Right lobe of liver (tissue), 6 donors: ENCODE data around the gene STC2. TPM values are rescaled to one million over a fixed set of nuclear protein-coding genes. Genes with fewer than 3 reads are reported as not detected.
A peak's percentile ranks its signal among the peaks of the same experiment; 100 is the strongest.

Experiments
- ATAC-seq, 4 donors: fragments of 200-7000 bp; cut with Tn5 transposase; one replicate each; pipeline ENCODE4 v1.9.1; 2020; ENCODE audit warnings: mild to moderate bottlenecking in 4 of 4, moderate library complexity in 4 of 4
- DNase-seq, 3 donors: peaks; one replicate each; pipeline ENCODE4 v3.0.0-alpha.2; 2020
- H3K27ac ChIP-seq, 3 donors: fragments of 200-600 bp; one replicate each; pipeline ENCODE4 v1.8.0; 2022
- H3K27me3 ChIP-seq, 2 donors: fragments of 200-600 bp; one replicate each; pipeline ENCODE4 v1.8.0; 2022
- H3K36me3 ChIP-seq, 4 donors: fragments of 200-600 bp; sonication (generic) in 1 of 4; one replicate each; pipeline versions ENCODE4 v1.5.1 to v1.8.0; 2017 to 2022; ENCODE audit warnings: control low read depth in 1 of 4
- H3K4me1 ChIP-seq, 4 donors: fragments of 200-600 bp; sonication (generic) in 1 of 4; one replicate each; pipeline versions ENCODE4 v1.5.1 to v1.8.0; 2017 to 2022; ENCODE audit warnings: control low read depth in 1 of 4
- H3K4me3 ChIP-seq, 3 donors: fragments of 200-600 bp; one replicate each; pipeline ENCODE4 v1.8.0; 2022
- H3K9me3 ChIP-seq, 4 donors: fragments of 200-600 bp; sonication (generic) in 1 of 4; one replicate each; pipeline versions ENCODE4 v1.5.1 to v1.8.0; 2017 to 2022; ENCODE audit warnings: control low read depth in 1 of 4
- POLR2A ChIP-seq: fragments of 450-650 bp; IDR thresholded peaks from one replicate; pipeline ENCODE4 v1.6.1; 2017; ENCODE audit warnings: antibody characterized with exemption, mild to moderate bottlenecking
- WGBS: methylation state at CpG from one replicate; pipeline ENCODE4 v1.1.6; 2018; ENCODE audit warnings: low coverage, low lambda C conversion rate; ENCODE audit not compliant: insufficient coverage; ENCODE audit errors: missing lambda C conversion rate; 5-methylcytosine and 5-hydroxymethylcytosine counted together
- intact Hi-C, 2 donors: fragments of 100-400 bp; cut with DNase I; formaldehyde crosslinking; loops; one replicate each; pipeline versions ENCODE4 v1.11.2 to v1.14.1; 2022
- total RNA-seq, 6 experiments: library from RNA; depleted of rRNA in 2 of 6; stranded (reverse); fragments of >200 nt in 2 of 6; fragmentation: NEBNext Ultra II Directional in 3 of 6; extraction: Animal tissue kit (Norgen Biotek cat#: 25700) in 3 of 6; gene quantifications; one replicate each; pipeline versions ENCODE4 v1.1.0 to v1.2.4, GENCODE V29; 2016 to 2023
- TF ChIP-seq, protein P1 (sequence below), 4 donors: fragments of 200-600 bp in 3 of 4; fragments of 450-650 bp in 1 of 4; IDR thresholded peaks; one replicate each; pipeline versions ENCODE4 v1.5.1 to v1.8.0; 2016 to 2022; ENCODE audit warnings: antibody characterized with exemption in 4 of 4, mild to moderate bottlenecking in 2 of 4
- donor health status: DM: no; HTN: yes; CAD: no.
- donor health status: DM: no; HTN: no; CAD: no.
- donor health status: DM: no; HTN: no; CAD: no.
- donor health status: DM: no; HTN: yes; CAD: no.
- donor health status: DM: no; HTN: yes; CAD: no.

STC2 gene
- total RNA-seq, 6 experiments from 2014 or later = 0.20 to 18.8 (median 3.4) TPM; not detected in 2

DNA sequence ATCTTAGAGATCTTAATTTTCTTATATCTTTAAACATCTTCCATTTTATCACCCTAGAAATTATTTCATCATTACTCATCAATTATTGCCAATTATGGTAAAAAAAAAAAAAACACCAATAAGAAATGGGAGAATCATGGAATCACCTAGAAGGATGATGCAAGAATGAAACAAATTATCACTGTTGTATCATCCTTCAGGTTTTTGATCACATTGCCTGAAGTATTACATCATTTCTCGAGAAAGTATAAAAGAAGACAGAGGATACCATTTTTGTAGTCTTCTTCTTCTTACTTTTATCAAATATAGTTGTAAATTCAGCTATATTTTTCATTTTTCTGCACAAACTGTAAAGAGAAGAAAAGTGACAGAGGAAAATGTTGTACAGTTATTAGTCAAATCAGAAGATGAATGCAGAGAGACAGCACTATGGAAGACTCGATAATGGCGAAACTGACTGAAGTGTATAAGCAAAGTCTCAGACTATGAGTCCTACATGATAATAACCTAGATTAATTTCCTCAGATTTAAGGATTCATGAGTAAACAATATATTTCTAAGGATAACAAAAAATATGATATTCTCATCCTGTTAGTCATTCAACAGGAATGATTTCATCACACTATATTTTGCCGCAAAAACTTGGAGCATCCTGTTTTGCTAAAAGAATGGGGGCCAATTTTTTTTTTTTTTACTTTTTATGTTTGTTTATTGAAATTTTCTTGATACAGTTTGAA lies 5.9 kb upstream of the STC2 start:
- Histone ChIP-seq H3K27ac (no peak overlapping the region), H3K36me3 (no peaks in the 10 kb centered on the region), H3K4me3 (no peak overlapping the region), H3K4me1 (no peaks in the 10 kb centered on the region), H3K27me3 (no peaks in the 10 kb centered on the region), H3K9me3 (no peaks in the 10 kb centered on the region)
- DNase-seq = no peak
- TF ChIP-seq POLR2A = no peak
- TF ChIP-seq, protein P1, sequence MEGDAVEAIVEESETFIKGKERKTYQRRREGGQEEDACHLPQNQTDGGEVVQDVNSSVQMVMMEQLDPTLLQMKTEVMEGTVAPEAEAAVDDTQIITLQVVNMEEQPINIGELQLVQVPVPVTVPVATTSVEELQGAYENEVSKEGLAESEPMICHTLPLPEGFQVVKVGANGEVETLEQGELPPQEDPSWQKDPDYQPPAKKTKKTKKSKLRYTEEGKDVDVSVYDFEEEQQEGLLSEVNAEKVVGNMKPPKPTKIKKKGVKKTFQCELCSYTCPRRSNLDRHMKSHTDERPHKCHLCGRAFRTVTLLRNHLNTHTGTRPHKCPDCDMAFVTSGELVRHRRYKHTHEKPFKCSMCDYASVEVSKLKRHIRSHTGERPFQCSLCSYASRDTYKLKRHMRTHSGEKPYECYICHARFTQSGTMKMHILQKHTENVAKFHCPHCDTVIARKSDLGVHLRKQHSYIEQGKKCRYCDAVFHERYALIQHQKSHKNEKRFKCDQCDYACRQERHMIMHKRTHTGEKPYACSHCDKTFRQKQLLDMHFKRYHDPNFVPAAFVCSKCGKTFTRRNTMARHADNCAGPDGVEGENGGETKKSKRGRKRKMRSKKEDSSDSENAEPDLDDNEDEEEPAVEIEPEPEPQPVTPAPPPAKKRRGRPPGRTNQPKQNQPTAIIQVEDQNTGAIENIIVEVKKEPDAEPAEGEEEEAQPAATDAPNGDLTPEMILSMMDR (IDR thresholded peaks at IDR 0.05) = no peak
- no peak for ATAC-seq
- intact Hi-C loops = loop anchor here (5.0 kb wide), 1 partner anchor 37 kb away; no protein-coding TSS in a partner anchor
- WGBS = 55% methylated on average over 4 of the region's 4 CpGs

DNA sequence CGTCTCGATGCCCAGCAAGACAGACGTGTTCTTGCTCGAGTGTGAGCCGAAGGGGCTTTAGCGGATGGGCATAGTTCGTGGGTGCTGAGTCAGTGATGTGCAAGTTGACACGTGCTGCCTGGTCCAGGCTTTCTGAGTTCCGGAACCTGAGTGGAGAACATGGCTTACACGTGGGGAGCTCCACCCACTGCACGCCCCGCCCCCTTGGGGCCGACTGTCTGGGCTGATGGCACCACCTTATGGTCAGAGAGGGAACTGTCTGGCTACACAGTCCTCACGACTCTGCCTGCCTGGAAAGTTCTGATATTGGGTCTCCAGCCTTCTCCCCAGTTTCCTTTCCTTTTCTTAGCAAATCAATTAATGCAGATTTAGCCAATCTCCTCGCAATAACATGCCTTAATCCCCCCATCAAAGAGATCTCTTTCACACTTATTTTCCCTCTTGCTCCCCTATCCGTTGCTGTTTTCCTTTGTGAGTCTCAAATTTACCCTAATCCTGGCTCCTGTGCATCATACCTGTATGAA lies 3.8 kb upstream of the STC2 start:
- ATAC-seq = peak; percentile 82 to 98 (median 98)
- intact Hi-C loops = loop anchor here (5.0 kb wide), 1 partner anchor 35 kb away; no protein-coding TSS in a partner anchor
- H3K36me3 ChIP-seq = no peaks in the 10 kb centered on the region
- H3K27ac ChIP-seq = no peak overlapping the region
- no peak for TF ChIP-seq POLR2A
- TF ChIP-seq, protein P1 (IDR thresholded peaks at IDR 0.05) = peak; percentile 80 to 93 (median 92)
- H3K4me1 ChIP-seq = peaks cover 0 to 20% (median 0%) of the 10 kb centered on the region in 4 donors
- DNase-seq = peak; percentile 79 to 86 (median 84)
- no peaks in the 10 kb centered on the region for H3K9me3 ChIP-seq
- H3K27me3 ChIP-seq = peaks cover 0 to 10% of the 10 kb centered on the region in 2 donors
- WGBS = 38% methylated on average over 11 of the region's 16 CpGs
- no peak overlapping the region for H3K4me3 ChIP-seq

DNA sequence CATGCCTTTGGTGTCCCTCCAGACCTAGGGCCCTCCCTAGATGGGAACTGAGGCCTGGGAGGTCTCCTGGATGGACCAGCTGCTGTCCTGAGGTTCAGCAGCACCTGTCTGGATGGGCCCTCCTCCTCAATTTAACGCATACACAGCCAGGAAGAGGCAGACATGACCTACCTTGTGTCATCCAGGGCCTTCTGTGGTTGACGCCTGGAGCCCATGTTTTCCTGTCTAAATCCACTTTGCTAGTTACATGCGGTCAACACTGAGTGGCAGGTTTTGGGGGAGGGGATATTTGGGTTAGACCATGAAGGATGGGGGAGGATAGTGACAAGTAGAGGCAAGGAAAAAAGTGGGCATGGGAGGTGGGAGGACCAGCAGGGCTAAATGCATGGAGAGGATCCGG lies 3.1 kb upstream of the STC2 start:
- intact Hi-C loops = loop anchor here (5.0 kb wide), 1 partner anchor 34 kb away; no protein-coding TSS in a partner anchor
- no peak overlapping the region for H3K27ac ChIP-seq
- no peaks in the 10 kb centered on the region for H3K36me3 ChIP-seq
- no peaks in the 10 kb centered on the region for H3K9me3 ChIP-seq
- no peak for DNase-seq
- 83% methylated on average over 3 of the region's 4 CpGs for WGBS
- peaks cover 0 to 17% of the 10 kb centered on the region in 2 donors for H3K27me3 ChIP-seq
- no peak for ATAC-seq
- peaks cover 0 to 20% (median 0%) of the 10 kb centered on the region in 4 donors for H3K4me1 ChIP-seq
- no peak for TF ChIP-seq POLR2A
- TF ChIP-seq, protein P1 (IDR thresholded peaks at IDR 0.05) = no peak
- H3K4me3 ChIP-seq = no peak overlapping the region

DNA sequence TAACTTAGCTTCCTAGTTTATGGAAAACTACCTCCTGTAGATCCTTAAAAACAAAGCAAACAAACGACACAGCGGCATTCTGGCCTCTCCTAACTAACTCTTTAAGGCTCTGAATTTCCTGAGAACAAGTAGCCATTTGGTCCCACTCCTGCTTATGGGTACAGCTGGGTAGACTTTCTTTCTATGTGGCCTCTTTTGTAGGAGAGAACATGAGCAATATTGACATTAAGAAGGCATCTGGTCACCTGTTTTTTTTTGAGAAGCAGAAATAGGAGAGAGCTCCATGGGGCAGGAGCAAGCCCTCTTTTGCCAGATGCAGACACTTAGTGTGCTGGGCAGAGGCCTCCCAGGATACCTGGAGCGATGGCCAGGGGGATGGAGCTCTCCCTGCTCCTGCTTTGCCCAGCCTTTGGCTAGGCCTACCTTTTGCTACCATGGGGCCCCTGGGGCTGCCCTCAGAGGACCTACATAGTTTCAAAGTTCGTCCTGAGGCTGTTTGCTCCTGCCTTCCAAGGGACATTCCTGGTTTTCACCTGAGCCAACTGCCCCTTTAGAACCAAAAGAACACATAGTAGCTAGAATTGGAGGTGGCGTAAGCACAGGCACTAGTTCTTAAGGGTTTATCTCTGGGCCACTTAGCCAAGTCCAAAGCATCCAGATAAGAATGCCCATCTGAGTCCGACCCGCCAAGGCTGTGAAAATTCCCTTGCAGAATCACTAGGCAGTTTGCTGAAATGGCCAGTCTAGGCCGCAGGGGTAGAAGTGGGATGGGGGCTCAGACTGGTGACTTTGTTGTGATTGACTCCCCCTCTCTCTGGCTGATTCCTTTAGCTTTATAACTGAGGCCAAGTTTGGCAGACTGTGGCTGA lies 2.4 kb upstream of the STC2 start:
- Histone ChIP-seq H3K4me1 (peaks cover 0 to 20% (median 0%) of the 10 kb centered on the region in 4 donors), H3K4me3 (peak overlapping the region in 1 of 3 donors; percentile 39), H3K36me3 (no peaks in the 10 kb centered on the region), H3K27ac (no peak overlapping the region), H3K27me3 (peaks cover 0 to 17% of the 10 kb centered on the region in 2 donors), H3K9me3 (no peaks in the 10 kb centered on the region)
- ATAC-seq (no peak), DNase-seq (no peak)
- intact Hi-C loops = loop anchor here (5.0 kb wide), 1 partner anchor 33 kb away; no protein-coding TSS in a partner anchor
- WGBS = 81% methylated on average over 6 of the region's 8 CpGs
- TF ChIP-seq, protein P1 (IDR thresholded peaks at IDR 0.05) = no peak
- no peak for TF ChIP-seq POLR2A
